HG03521 (cell line): ENCODE data around the gene GLYR1.

Experiments
- ATAC-seq: cut with Tn5 transposase; IDR thresholded peaks from one replicate; pipeline ENCODE4 v1.9.1; 2021; ENCODE audit warnings: mild to moderate bottlenecking, moderate library complexity; ENCODE audit not compliant: unreplicated experiment

The GLYR1 gene

DNA sequence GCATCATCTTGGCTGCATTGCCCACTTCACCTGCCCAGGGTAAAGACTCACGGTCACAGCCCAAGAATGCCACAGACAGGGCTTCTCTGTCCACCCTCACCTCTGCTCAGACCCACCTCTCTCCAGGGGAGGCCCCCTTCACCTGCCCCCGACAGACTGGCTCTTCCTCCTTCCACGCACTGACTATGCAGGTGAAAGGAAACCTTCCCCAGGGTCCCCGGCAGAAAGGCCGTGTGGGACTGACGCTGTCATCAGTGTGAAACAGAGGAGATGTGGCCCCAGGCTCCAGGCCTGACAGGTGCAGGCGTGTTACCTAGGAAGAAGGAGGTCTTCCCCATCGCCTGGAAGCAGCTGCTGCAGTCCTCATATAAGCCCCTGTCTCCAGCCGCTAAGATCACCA lies 35.3 kb downstream of the GLYR1 start:
- no peak for ATAC-seq

DNA sequence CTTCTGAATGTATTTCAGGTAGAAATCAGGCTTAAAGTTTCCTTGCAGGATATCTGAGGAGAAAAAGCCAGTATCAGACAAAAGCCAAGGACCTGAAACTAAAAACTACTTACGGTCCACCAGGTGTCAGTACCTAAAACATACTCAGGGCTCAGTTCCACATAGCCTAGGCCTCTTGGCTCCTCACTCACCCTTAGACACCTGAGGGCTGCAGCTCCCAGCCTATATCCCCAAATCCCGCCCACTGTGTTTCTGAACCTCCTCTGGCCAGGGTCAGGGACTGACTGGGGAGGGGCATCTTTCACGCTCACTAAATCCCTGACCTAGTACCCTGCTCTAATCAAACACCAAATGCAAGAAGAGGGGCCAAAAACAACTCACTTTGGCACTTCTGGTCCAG lies 35.8 kb downstream of the GLYR1 start:
- no peak for ATAC-seq

DNA sequence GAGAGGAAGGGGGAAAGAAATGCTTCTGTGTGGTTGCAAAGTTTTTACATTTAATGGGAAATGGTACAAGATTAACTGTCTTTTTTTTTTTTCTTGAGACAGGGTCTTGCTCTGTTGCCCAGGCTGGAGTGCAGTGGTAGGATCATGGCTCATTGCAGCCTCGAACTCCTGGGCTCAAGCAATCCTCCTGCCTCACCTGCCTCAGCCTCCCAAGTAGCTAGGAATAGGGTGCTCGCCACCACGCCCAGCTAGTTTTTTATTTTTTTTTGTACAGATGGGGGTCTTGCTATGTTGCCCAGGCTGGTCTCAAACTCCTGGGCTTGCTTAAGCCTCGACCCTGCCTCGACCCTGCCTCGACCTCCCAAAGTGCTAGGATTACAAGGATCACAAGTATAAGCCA lies 40.8 kb downstream of the GLYR1 start:
- no peak for ATAC-seq

DNA sequence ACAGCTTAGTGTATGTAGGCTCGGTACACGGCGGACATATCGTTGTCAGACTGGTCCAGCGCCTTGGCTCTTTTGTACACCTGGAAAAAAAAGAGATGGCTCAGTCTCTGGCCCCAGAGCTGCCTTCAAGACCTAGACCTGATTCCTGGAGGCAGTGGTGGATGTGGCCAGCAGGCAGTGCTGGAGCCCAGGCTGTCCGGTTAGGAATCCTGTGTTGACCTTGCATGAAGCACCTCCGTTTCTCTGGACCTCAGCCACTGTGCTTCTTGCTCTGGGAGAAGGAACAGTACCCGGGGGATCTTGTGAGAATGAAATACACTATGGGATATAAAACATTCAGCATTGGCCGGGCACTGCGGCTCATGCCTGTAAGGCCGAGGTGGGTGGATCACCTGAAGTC lies 41.9 kb downstream of the GLYR1 start:
- no peak for ATAC-seq

DNA sequence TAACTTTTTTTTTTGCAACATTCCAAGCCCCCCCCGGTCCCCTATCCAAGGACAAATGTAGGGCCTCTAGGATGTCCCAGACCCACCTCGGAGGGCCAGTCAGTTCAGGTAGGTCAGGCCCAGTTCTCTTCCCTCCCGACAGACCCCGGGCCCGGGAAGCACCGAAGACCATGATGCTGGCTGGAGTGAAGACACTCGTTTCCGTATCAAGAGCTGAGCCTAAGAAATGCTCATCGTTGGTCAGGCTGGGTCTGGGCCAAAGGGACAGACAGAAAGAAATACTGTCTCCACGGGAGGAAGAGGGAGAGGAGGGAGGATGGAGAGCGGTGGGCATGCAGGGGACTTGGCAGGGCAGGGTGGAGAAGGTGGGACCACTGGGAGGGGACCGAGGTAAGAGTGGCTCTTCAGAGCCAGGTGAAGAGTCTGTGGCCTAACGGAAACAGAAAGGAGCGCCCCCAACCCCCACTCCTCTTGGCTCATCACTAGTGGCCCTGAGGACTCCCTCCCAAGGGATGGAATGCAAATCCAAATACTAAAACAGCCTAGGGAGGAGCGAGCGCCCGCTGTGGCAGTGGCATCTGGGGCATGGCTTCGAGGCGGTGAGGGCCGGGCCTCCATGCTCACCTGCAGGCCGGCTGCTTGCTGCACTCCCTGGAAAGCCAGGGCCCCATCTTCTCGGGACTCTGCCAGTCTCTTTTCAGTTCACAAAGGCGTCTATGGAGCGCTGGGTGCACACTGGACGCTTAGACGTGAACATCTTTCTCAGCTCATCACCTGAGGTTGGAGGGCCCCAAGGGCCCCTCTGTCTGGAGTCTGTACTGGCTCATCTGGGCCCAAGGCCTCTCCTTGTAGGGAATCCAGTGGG lies 43.0 kb downstream of the GLYR1 start:
- no peak for ATAC-seq

DNA sequence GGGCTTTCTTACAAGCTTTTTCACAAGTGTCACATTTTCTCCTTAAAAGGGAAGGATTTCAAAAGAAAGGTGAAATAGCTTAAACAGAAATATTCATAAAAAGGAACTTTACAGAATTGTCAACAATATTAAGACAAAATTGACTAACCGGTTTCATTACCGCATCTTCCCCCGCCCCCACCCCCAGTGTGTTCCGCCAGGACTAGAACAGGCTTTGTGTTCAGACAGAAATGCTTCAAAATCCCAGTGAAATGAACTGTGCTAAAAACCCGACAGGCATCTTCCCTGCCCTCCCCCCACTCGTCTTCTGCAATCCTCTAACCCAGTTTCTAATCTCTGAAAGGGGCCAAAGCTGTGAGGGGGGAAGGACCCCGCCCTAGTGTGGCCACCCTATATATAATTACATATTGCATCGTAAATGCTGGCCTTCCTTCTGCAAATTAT lies 43.7 kb downstream of the GLYR1 start:
- no peak for ATAC-seq

DNA sequence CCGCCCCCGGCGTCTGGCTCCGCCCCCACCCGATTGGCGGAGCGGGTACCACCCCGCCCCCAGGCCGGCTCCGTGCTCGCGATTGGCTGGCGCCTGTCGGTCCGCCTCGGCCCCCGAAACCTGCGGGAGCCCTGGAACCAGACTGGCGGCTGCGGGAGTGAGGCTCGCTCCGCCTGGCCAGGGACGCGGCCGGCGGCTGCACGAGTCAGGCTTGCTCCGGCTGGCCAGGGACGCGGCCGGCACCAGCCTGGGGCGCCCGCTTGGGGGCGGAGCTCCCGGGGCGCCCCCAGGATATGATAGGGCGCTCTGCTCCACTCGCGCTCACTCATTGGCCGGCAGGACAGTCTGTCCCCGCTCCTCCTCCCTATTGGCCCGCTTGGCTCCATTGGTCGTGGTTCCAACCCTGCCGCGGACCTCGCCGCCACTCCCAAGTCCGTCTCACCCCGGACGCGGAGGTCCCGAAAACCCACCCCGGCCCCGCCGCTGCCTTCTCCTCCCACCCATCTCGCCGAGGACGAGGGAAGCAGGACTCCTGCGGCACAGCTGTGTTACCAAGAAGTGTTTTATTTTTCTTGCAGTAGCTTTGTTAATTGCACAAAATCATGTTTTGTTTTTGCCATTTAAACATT lies 44.3 kb downstream of the GLYR1 start:
- ATAC-seq, result peak; percentile 87

DNA sequence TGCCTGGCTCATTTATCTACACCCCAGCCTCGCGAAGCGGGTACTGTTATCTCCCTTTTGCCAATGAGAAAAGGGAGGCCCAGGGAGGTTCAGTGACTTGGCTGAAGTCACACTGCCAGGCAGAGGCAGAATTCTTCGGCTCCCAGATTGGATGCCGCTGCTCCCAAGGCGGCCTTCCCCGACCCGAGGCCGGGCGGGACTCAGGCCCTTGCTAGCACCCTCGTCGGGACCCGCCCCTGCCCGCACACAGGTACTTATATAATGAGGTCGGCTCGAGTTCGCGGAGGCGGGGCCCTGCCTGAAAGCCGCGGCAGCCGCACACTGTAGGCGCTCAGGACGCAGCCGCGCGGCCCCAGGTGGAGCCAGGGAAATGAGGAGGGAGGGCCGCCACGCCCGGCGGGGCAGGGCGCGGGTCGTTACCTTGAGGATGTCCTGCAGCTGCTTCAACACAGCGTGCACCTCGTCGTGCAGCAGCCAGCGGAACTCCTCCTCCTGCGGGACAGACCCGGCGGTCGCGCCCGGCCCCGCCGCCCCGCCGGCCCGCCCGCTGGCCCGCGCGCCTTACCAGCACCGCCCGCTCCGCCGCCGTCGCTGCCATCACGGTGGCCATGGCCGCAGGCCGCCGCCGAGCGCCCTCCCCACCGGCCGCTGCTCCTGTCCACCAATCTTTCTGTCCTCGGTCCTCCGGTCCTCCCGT lies 45.0 kb downstream of the GLYR1 start, which contains the start of gene ROGDI:
Gene ROGDI, minus strand, starts transcription at position 672 of the 697 bp plus-strand sequence. Its CDS starts 62 bp downstream, at position 610.
- peak; percentile 37 for ATAC-seq

DNA sequence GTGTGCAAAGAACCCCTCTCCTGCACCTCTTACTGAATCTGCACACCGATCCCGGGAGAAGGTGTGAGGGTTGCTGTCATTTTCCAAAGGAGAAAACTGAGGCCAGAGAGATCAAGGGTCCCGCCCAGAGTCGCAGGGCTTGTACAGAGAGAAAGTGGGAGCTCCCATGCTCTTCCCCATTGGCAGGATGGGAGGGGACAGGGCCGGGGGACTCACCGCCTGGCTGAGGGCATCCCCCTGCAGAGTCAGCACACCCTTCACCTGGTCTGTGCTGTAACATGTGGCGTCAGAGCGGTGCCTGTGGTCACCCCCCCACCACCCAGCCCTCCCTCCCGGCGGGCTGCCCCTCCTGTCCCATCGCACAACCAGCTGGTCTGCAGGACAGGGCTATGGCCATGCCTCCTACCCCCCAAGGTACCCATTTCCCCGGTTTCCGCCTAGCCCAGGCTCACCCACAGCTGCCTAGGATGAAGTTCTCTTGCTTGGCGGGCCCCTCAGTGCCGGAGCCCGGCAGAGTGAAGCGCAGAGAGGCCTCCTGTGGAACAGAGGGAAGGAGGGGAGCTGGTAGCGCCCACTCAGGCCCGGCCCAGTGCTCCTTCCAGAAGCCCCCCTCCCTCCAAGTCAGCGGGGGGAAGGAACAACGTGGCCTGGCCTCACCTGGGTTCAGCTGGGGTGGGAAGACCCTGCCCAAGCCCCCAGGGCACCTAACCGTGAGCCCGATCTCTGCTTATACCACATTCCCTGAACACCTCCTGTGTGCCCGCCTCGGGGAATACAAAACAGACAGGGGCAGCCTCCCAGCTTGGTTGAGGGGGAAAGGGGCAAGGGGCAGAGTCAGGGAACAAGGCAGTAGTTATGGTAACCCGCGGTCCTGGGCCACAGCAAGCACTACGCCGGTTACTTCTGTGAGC lies 45.8 kb downstream of the GLYR1 start:
- ATAC-seq, result no peak

DNA sequence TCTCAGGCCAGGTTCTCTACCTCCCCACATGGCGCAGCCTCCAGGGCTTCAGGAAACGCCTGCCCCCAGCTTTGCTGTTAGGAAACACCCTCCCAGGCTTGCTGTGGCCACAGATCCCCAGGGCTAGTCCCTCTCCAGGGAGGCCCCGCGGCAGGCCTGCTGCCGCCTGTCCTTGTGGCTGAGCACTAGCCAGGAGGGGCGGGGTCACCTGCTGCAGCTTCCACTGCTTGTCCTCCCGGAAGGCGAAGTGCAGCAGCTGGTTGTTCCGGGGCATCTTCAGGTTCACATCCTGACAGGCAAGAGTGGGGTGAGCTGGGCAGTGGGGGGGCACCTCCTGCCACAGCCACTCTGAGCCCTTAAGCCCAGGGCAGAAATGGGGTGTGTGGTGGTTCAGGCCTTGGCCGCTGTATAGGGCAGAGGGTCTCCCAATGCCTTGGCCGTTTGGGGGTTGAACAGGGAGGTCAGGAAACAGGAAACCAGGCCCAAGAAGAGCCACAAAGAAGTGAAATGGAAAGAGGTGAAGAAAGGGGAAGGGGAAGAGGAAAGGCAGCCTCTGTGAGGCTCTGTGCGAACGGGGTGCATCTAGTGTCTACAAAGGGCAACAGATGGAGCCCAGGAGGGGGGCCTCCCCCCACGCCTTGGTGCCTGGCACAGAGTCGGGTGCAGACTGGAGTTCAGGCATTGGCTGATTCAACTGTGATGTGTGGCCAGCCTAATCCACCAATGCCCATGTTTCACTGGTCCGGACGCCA lies 46.6 kb downstream of the GLYR1 start:
- no peak for ATAC-seq

DNA sequence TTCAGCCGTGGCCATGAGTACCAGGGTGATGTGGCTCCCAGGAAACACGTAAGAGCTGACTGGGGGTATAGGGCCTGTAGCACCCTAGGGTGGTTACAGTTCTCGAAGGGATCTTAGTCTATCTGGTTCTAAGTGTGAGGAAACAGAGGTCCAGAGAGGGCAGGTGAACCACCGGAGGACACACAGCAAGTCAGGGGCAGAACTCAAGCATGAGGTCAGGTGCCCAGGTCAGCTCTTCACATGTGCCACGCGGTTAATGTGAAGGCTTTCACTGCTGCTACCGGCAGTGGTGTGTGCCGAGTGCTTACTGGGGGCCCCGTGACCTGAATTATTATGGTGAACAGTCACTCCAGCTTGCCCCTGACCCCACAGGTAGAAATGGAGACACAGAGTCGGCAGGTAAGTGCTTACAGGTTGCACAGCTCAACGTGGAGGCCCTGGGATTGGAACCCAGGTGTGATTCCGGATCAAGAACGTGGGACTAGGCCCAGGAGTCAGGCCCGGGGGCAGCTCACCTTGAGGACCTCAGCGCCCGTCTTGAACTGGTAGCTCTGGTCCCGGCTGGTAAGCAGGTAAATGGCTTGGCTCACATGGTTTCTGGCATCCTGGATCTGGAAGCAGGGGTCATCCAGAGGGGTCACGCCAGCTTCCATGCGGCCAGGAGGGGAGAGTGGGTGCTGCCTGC lies 47.8 kb downstream of the GLYR1 start:
- ATAC-seq, result no peak

DNA sequence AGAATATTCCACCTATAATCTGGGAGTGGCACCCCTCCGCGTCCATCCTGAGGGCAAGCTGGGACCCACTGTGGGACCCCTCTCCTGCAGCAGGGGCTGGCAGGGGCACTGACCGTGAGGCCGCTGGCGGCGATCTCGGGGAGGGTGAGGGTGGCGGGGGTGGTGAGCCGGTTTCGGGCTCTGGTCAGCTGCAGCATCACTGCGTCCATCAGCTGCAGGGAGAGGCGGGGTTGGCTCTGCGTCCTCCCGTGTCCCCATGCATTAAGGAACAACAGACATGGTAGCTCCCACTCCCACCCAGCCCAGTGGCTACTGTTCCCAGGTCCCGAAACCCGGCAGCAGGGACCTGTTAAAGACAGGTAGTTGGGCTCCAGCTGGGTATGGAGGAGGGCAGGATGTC lies 48.6 kb downstream of the GLYR1 start:
- ATAC-seq, result no peak

DNA sequence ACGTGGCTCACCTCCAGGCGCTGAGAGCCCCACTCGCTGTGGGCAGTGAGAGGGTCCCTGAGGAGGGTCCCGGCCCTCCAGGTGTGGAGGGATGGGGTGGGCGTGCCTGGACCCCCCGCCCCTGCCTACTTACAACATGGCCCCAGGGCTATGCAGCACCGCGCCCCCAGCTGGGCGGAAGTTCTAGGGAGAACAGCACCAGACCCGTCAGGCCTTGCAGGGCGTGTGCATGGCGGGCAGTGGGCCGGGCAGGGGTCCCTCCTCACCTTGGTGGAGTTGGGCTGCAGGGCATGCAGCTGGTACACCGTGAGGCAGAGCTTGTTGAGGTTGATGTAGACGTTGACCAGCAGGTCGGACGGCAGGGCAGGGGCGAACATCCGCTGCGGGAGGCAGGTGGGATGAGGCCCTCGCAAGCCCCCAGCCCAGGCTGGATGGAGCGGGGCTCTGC lies 49.3 kb downstream of the GLYR1 start:
- ATAC-seq, result no peak

DNA sequence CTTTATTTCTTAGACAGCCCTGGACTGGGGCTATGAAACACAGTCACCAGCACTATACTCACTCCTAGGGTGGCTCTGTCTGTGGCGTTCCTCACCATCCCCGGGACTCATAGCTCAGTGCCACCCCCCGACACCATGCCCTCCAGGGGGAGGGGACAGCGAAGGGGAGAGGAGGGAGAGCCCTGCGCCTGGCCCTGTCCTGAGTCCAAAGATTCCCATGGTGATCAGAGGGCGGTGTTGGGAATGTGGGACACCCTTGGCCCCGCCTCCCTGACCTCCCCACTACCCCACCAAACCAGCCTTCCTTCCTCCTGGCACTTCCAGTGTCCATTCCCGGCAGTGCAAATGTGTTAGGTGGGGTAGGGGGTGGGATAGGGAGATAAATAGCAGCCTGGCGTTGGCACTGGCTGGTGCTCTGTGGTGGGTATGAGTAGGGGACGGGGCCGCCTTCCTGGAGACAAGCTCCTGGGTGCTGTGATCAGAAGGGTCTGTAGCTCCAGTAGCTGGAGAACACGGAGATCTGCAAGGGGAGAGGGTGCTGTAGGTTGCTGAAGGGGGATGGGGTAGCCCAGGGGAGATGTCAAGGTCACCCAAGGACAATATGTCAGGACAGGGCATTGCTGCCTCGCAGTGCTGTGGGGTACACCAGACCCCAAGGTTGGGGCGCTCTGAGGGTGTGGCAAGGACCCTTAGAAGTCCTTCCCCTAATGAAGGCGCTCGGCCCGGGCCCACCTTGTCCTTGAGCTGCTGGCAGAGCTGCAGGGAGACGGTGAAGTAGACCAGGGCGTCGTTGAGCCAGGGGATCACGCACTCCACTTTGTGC lies 49.9 kb downstream of the GLYR1 start:
- no peak for ATAC-seq

DNA sequence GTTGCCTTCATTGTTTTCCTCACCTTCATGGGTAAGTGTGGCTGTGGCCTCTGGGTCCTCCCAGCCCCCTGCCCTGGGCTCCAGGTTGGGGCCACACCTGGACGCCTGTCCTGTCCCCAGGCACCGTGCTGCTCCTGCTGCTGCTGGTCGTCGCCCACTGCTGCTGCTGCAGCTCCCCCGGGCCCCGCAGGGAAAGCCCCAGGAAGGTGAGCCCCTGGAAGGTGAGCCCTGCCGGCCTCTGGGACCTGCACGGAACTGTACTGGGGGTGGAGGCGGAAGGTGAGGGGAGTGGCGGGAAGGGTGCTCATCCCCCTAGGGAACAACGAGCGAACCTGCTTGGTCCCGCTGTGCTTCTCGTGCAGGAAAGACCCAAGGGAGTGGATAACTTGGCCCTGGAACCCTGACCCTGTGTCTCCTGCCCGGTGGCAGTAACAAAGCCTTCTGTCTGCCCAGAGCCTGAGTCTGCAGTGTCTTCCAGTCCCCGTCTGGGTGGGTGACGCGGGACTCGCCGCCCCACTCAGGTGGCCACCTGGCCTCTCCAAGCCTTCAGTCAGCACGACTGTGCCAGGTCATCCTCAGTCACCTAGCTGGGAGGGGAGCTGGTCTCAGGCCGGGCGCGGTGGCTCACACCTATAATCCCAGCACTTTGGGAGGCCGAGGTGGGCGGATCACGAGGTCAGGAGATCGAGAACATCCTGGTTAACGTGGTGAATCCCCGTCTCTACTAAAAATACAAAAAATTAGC lies 51.1 kb downstream of the GLYR1 start:
- no peak for ATAC-seq

DNA sequence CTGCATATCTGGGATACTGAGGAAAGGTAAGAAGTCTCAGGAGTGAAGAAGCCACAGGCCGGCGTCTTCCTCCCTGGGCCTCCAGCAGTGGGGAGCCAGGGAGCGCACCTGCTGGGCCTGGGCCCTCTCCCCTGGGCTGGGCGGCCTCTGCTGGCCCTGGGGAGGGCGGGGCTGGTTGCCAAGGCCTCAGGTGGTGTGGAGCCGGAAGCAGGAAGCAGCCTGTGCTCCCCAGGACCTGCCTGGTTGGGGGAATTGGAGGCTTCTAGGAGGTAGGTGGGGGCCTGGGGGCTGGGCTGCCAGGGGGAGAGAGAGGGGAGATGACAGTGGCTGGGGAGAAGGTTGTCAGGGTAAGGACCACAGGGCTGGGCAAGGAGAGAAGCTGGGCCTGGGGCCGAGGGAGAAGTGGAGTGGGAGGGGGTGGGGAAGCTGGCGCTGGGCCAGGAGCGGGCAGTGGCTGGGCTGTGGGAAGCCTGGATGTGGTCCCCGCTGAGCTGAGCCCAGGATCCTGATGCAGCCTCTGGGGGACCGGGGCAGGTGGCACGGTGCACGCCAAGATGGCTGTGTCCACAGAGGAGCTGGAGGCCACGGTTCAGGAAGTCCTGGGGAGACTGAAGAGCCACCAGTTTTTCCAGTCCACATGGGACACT lies 51.8 kb downstream of the GLYR1 start, which contains the start of gene SMIM22:
Gene SMIM22, plus strand, starts transcription at position 189 of the 647 bp plus-strand sequence. Its CDS starts 366 bp downstream, at position 555.
- no peak for ATAC-seq

DNA sequence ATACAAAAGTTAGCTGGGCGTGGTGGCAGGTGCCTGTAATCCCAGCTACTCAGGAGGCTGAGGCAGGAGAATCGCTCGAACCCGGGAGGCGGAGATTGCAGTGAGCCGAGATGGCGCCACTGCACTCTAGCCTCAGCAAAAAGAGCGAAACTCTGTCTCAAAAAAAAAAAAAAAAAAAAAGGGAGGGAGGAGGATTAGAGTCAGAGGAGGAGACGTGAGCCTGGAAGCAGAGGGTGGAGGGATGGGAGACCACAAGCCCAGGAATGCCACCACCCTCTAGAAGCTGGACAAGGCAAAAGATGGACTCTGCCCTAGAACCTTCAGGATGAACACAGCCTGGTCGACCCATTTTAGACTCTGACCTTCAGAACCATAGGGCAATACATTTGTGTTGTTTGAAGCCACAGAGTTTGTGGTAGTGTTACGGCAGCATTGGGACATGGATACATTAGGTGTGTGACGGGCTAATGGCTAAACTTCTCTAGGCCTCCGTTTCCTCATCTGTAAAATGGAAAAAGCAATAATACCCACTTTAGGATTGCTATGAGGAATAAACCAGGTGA lies 54.1 kb downstream of the GLYR1 start:
- no peak for ATAC-seq
